MCF 10A (cell line): ENCODE results near the gene ATP1B1. TPM values are rescaled to one million over a fixed set of nuclear protein-coding genes. Genes with fewer than 3 reads are reported as not detected.

ENCODE experiments used
- BruUV-seq: library from RNA; stranded (reverse); fragments of 400-500 nt; replicated peaks from 2 replicates; lab custom pipeline; 2021; lab: Mats Ljungman, UMichigan
- CTCF ChIA-PET: fragments of 300-600 bp; sonication (Branson Sonifier 250); formaldehyde crosslinking; extraction: SDS; loops from one replicate; lab custom pipeline; 2021; ENCODE audit warnings: antibody characterized with exemption, inconsistent platforms; lab: Yijun Ruan, JAX
- POLR2A ChIA-PET: fragments of 300-600, 350-650 bp; sonication (Branson Sonifier 250); formaldehyde crosslinking; extraction: SDS; loops from one replicate; lab custom pipeline; 2020; ENCODE audit warnings: antibody characterized with exemption, inconsistent platforms; lab: Yijun Ruan, JAX
- DNase-seq: peaks from one replicate; pipeline ENCODE4 v3.0.0-alpha.2; 2018; ENCODE audit not compliant: unreplicated experiment
- H3K27ac Mint-ChIP-seq: one replicate; pipeline ENCODE4 v1.8.0; 2022; ENCODE audit warnings: mild to moderate bottlenecking, low read depth, mixed read lengths; ENCODE audit not compliant: unreplicated experiment
- H3K27me3 Mint-ChIP-seq: one replicate; pipeline ENCODE4 v1.8.0; 2022; ENCODE audit warnings: mixed read lengths; ENCODE audit not compliant: insufficient read depth, unreplicated experiment
- H3K36me3 Mint-ChIP-seq: one replicate; pipeline ENCODE4 v1.8.0; 2022; ENCODE audit warnings: mild to moderate bottlenecking, moderate library complexity, mixed read lengths; ENCODE audit not compliant: insufficient read depth, unreplicated experiment
- H3K4me1 Mint-ChIP-seq: one replicate; pipeline ENCODE4 v1.8.0; 2022; ENCODE audit warnings: mixed read lengths; ENCODE audit not compliant: insufficient read depth, unreplicated experiment
- H3K4me3 Mint-ChIP-seq: one replicate; pipeline ENCODE4 v1.8.0; 2022; ENCODE audit warnings: mild to moderate bottlenecking, moderate library complexity, mixed read lengths; ENCODE audit not compliant: unreplicated experiment
- H3K9me3 Mint-ChIP-seq: one replicate; pipeline ENCODE4 v1.8.0; 2022; ENCODE audit warnings: mixed read lengths; ENCODE audit not compliant: unreplicated experiment
- intact Hi-C: fragments of 100-400 bp; cut with micrococcal nuclease; formaldehyde crosslinking; loops from 2 replicates; pipeline ENCODE4 v1.14.1; 2022
- total RNA-seq: library from RNA; stranded (reverse); gene quantifications from 2 replicates; pipeline ENCODE4 v1.2.3, GENCODE V29; 2022
- TF ChIP-seq, protein P1 (sequence below): fragments of 200-600 bp; IDR thresholded peaks from one replicate; pipeline ENCODE4 v1.8.0; 2022; ENCODE audit warnings: antibody characterized with exemption, mild to moderate bottlenecking; ENCODE audit not compliant: unreplicated experiment

The ATP1B1 gene
- total RNA-seq, 1 experiment from 2014 or later: 20.0 TPM

GRCh38 chr1:169133228-169133576 lies 26.7 kb downstream of the ATP1B1 start:
- Mint-ChIP-seq H3K4me1 (peaks cover 22% of the 10 kb centered on the region), H3K9me3 (no peaks in the 10 kb centered on the region), H3K36me3 (peaks cover 39% of the 10 kb centered on the region), H3K27ac (no peak overlapping the region), H3K27me3 (no peaks in the 10 kb centered on the region), H3K4me3 (no peak overlapping the region)
- TF ChIP-seq, protein P1, sequence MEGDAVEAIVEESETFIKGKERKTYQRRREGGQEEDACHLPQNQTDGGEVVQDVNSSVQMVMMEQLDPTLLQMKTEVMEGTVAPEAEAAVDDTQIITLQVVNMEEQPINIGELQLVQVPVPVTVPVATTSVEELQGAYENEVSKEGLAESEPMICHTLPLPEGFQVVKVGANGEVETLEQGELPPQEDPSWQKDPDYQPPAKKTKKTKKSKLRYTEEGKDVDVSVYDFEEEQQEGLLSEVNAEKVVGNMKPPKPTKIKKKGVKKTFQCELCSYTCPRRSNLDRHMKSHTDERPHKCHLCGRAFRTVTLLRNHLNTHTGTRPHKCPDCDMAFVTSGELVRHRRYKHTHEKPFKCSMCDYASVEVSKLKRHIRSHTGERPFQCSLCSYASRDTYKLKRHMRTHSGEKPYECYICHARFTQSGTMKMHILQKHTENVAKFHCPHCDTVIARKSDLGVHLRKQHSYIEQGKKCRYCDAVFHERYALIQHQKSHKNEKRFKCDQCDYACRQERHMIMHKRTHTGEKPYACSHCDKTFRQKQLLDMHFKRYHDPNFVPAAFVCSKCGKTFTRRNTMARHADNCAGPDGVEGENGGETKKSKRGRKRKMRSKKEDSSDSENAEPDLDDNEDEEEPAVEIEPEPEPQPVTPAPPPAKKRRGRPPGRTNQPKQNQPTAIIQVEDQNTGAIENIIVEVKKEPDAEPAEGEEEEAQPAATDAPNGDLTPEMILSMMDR: no peak
- DNase-seq: no peak
- ChIA-PET POLR2A (interaction anchor here (1.1 to 2.1 kb wide), 3 partner anchors 15 to 497 kb away, joined by 4 to 7 read pairs (median 4); no protein-coding TSS in a partner anchor), CTCF (interaction anchor here (0.6 to 3.6 kb wide), 23 partner anchors 10 to 1229 kb away, joined by 3 to 33 read pairs (median 4); no protein-coding TSS in a partner anchor)
- BruUV-seq: no TSS peak
- intact Hi-C loops: no loop called here

GRCh38 chr1:169133801-169134502 lies 27.5 kb downstream of the ATP1B1 start:
- no peak overlapping the region for H3K27ac Mint-ChIP-seq
- H3K27me3 Mint-ChIP-seq: no peaks in the 10 kb centered on the region
- TF ChIP-seq, protein P1: peak; percentile 35
- CTCF ChIA-PET: interaction anchor here (0.6 to 3.6 kb wide), 28 partner anchors 9 to 1230 kb away, joined by 3 to 33 read pairs (median 4); partner anchors contain the start of gene METTL18
- H3K4me1 Mint-ChIP-seq: peaks cover 24% of the 10 kb centered on the region
- intact Hi-C loops: loop anchor here (1.0 kb wide), 2 partner anchors 498 to 531 kb away; no protein-coding TSS in a partner anchor
- DNase-seq: peak; percentile 32
- H3K9me3 Mint-ChIP-seq: no peaks in the 10 kb centered on the region
- peaks cover 32% of the 10 kb centered on the region for H3K36me3 Mint-ChIP-seq
- no TSS peak for BruUV-seq
- POLR2A ChIA-PET: interaction anchor here (0.5 to 2.1 kb wide), 4 partner anchors 16 to 953 kb away, joined by 3 to 7 read pairs (median 4); no protein-coding TSS in a partner anchor
- H3K4me3 Mint-ChIP-seq: no peak overlapping the region

DNA sequence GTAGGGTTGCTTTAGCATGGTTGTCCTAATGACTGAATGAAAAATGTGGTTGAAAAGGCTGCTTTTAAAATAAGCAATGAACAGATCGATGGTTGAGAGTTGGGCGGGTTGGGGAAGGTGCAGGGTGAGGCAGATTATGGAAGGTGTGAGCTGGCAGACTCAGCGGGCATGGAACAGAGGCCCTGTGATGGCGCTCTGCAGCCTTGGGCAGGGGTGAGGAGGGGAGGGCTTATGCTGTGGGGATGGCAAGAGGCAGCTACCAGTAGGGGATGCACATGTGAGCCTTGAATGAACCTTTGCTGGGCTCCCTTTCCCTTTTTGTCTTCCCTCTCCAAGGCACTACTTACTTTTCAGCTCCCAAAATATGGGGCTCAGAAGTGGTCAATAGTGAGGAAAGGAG lies 30.9 kb downstream of the ATP1B1 start:
- Mint-ChIP-seq H3K27ac (no peak overlapping the region), H3K9me3 (no peaks in the 10 kb centered on the region), H3K27me3 (no peaks in the 10 kb centered on the region), H3K4me3 (no peak overlapping the region), H3K4me1 (peaks cover 10% of the 10 kb centered on the region), H3K36me3 (peaks cover 2% of the 10 kb centered on the region)
- TF ChIP-seq, protein P1: no peak
- BruUV-seq: no TSS peak
- ChIA-PET CTCF (interaction anchor here (0.6 to 3.7 kb wide), 7 partner anchors 9 to 591 kb away, joined by 3 to 26 read pairs (median 3); no protein-coding TSS in a partner anchor), POLR2A (interaction anchor here (1.1 kb wide), 1 partner anchor 25 kb away, joined by 4 read pairs; no protein-coding TSS in a partner anchor)
- intact Hi-C loops: no loop called here
- no peak for DNase-seq
